Esophagus squamous epithelium (tissue), 4 donors: ENCODE results near the gene GGCX.

Experiments
- POLR2A ChIP-seq, 4 donors: fragments of 450-650 bp; IDR thresholded peaks; one replicate each; pipeline ENCODE4 v1.6.1; 2017; ENCODE audit warnings: antibody characterized with exemption in 4 of 4, mild to moderate bottlenecking in 4 of 4, moderate library complexity in 3 of 4
- TF ChIP-seq, protein P1 (sequence below), 6 experiments: fragments of 450-650 bp in 4 of 6; fragments of 200-600 bp in 2 of 6; sonication (generic) in 2 of 6; IDR thresholded peaks; one replicate each; pipeline ENCODE4 v1.5.1; 2016 to 2019; ENCODE audit warnings: antibody characterized with exemption in 6 of 6, mild to moderate bottlenecking in 4 of 6, moderate library complexity in 4 of 6

GRCh38 chr2:85575739-85576138 is 14.4 kb upstream of the GGCX start:
- TF ChIP-seq, protein P1, sequence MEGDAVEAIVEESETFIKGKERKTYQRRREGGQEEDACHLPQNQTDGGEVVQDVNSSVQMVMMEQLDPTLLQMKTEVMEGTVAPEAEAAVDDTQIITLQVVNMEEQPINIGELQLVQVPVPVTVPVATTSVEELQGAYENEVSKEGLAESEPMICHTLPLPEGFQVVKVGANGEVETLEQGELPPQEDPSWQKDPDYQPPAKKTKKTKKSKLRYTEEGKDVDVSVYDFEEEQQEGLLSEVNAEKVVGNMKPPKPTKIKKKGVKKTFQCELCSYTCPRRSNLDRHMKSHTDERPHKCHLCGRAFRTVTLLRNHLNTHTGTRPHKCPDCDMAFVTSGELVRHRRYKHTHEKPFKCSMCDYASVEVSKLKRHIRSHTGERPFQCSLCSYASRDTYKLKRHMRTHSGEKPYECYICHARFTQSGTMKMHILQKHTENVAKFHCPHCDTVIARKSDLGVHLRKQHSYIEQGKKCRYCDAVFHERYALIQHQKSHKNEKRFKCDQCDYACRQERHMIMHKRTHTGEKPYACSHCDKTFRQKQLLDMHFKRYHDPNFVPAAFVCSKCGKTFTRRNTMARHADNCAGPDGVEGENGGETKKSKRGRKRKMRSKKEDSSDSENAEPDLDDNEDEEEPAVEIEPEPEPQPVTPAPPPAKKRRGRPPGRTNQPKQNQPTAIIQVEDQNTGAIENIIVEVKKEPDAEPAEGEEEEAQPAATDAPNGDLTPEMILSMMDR (IDR thresholded peaks at IDR 0.05) = no peak
- no peak for TF ChIP-seq POLR2A (IDR thresholded peaks at IDR 0.05)
